ENCODE measurements around the gene DOP1A.

The DOP1A gene, protein sequence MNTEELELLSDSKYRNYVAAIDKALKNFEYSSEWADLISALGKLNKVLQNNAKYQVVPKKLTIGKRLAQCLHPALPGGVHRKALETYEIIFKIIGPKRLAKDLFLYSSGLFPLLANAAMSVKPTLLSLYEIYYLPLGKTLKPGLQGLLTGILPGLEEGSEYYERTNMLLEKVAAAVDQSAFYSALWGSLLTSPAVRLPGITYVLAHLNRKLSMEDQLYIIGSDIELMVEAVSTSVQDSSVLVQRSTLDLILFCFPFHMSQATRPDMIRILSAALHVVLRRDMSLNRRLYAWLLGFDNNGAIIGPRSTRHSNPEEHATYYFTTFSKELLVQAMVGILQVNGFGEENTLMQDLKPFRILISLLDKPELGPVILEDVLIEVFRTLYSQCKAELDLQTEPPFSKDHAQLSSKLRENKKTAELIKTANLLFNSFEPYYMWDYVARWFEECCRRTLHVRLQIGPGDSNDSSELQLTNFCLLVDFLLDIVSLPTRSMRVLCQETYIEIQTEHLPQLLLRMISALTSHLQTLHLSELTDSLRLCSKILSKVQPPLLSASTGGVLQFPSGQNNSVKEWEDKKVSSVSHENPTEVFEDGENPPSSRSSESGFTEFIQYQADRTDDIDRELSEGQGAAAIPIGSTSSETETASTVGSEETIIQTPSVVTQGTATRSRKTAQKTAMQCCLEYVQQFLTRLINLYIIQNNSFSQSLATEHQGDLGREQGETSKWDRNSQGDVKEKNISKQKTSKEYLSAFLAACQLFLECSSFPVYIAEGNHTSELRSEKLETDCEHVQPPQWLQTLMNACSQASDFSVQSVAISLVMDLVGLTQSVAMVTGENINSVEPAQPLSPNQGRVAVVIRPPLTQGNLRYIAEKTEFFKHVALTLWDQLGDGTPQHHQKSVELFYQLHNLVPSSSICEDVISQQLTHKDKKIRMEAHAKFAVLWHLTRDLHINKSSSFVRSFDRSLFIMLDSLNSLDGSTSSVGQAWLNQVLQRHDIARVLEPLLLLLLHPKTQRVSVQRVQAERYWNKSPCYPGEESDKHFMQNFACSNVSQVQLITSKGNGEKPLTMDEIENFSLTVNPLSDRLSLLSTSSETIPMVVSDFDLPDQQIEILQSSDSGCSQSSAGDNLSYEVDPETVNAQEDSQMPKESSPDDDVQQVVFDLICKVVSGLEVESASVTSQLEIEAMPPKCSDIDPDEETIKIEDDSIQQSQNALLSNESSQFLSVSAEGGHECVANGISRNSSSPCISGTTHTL (N-terminal part only)

DNA sequence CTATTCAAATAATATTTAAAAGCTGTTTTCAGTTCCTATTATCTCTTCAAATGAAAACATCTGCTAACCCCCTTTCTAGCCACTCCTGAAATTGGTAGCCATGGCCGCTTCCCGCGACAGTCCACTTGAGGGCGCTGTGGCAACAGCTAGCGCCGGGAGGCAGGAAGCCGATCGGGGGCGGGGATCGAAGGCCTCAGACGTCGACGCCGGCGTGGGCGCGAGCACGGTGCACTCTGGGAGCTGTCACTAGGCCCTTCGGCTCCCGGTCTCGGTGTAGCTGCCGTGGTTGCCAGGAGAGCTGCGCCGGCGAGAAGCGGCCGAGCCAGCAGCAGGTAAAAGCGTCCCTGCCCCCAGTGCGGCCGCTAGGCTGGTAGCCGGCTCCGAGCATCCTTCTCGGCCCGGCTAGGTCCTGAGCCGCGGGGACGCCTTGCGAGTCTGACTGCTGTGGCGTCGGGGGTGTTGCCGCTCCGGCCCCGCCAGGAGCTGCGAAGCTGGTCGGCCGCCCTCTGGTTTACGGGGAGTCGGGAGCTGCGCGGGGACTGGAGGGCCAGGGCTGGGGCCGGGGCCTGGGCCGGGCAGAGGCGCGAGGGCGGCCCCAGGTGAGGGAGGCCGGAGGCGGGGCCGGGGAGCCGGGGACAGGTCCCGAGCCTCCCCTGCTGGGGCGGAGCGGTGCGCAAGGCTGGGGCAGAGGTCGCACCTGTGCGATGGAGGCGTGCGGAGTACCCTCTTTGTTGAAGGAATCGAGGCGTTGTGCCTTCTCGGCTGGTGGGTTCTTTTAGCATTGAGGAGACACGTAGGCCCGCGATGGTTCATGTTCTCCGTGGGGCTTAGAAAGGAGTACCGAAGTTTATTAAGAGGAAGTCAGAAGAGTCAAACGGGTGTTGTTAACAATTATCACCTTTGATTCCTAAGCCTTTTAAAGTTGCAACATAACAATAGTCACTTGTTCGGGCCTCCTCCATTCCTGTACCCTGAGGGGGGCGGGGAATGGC, at the start of gene DOP1A:
Gene DOP1A, plus strand, starts transcription at position 224 of the 992 bp plus-strand sequence. CDS start 29,307 bp downstream, outside the sequence.
- H3K27ac ChIP-seq = peak within 1 kb of the TSS; percentile 75
- H3K4me3 ChIP-seq (ENCODE audit: low read depth, low read length) = peak within 1 kb of the TSS; percentile 87
- H3K9me3 ChIP-seq (ENCODE audit: severe bottlenecking) = no peaks in the 10 kb centered on the region
- TF ChIP-seq, protein P1, sequence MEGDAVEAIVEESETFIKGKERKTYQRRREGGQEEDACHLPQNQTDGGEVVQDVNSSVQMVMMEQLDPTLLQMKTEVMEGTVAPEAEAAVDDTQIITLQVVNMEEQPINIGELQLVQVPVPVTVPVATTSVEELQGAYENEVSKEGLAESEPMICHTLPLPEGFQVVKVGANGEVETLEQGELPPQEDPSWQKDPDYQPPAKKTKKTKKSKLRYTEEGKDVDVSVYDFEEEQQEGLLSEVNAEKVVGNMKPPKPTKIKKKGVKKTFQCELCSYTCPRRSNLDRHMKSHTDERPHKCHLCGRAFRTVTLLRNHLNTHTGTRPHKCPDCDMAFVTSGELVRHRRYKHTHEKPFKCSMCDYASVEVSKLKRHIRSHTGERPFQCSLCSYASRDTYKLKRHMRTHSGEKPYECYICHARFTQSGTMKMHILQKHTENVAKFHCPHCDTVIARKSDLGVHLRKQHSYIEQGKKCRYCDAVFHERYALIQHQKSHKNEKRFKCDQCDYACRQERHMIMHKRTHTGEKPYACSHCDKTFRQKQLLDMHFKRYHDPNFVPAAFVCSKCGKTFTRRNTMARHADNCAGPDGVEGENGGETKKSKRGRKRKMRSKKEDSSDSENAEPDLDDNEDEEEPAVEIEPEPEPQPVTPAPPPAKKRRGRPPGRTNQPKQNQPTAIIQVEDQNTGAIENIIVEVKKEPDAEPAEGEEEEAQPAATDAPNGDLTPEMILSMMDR (IDR thresholded peaks at IDR 0.05; ENCODE audit: low read depth, low read length) = peak; percentile 82
- H3K36me3 ChIP-seq = peaks cover 2% of the 10 kb centered on the region; the same call in 1 of the 2 replicates
- peak; percentile 95 for DNase-seq
- H3K27me3 ChIP-seq (ENCODE audit: insufficient read depth, low read depth, severe bottlenecking) = no peaks in the 10 kb centered on the region

DNA sequence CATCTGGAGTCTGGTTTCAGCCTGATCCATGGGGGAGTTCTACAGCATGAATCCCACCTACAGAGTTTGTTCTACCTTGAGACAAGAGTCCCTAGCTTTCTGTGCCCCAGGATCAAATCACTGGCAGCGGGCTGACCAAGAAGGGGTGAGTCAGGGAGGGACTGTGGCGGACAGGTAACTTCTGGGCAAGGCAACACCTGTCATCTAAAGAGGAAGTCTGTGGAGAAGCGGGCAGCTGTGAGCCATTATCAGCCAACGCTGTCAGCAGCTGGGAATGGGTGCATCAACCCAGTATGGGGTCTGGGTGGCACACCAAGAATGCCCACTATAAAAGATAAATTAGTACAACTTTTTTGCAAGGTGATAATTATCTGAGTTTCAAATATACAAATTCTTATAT, 47.7 kb upstream of the DOP1A start:
- H3K27me3 ChIP-seq (ENCODE audit: insufficient read depth, low read depth, severe bottlenecking) = no peaks in the 10 kb centered on the region
- no peak for DNase-seq
- H3K4me3 ChIP-seq (ENCODE audit: low read depth, low read length) = no peak overlapping the region
- peaks cover 6% of the 10 kb centered on the region; the same call in 1 of the 2 replicates for H3K36me3 ChIP-seq
- H3K9me3 ChIP-seq (ENCODE audit: severe bottlenecking) = no peaks in the 10 kb centered on the region
- no peak overlapping the region for H3K27ac ChIP-seq
- TF ChIP-seq, protein P1 (IDR thresholded peaks at IDR 0.05; ENCODE audit: low read depth, low read length) = no peak

DNA sequence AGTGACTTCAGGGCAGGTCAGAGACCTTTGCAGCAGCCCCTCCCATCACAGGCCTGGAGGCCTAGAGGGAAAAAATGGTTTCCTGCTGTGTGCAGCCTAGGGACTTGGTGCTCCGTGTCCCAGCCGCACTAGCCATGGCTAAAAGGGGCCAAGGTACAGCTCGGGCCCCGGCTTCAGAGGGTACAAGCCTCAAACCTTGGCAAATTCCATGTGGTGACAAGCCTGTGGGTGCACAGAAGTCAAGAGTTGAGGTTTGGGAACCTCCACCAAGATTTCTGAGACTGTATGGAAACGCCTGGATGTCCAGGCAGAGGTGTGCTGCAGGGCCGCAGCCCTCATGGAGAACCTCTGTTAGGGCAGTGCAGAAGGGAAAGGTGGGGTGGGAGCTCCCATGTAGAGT, 35.8 kb upstream of the DOP1A start:
- no peak for DNase-seq
- Histone ChIP-seq H3K27ac (no peak overlapping the region), H3K27me3 (ENCODE audit: insufficient read depth, low read depth, severe bottlenecking) (no peaks in the 10 kb centered on the region), H3K4me3 (ENCODE audit: low read depth, low read length) (no peak overlapping the region), H3K36me3 (no peaks in the 10 kb centered on the region; the same call in 1 of the 2 replicates), H3K9me3 (ENCODE audit: severe bottlenecking) (peaks cover 4% of the 10 kb centered on the region)
- TF ChIP-seq, protein P1 (IDR thresholded peaks at IDR 0.05; ENCODE audit: low read depth, low read length) = no peak

DNA sequence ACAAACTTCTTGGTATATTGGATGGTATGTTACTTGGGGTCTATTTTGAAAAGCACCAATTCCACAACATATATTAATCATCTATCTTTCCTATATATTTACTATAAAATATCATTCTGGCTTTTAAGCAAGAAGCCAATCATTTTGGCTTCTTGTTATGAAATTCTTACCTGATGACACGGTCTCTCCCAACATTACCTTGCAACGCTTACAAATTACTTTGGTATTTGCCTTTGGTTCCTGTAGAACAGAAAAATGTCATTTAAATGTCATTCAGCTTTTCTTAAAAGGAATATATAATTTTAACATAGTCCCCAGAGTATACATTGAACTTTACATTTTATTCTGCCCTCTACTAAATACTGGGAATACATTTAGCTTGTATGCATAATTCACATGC, 29.2 kb upstream of the DOP1A start:
- no peaks in the 10 kb centered on the region for H3K27me3 ChIP-seq (ENCODE audit: insufficient read depth, low read depth, severe bottlenecking)
- H3K4me3 ChIP-seq (ENCODE audit: low read depth, low read length) = no peak overlapping the region
- H3K36me3 ChIP-seq = no peaks in the 10 kb centered on the region; the same call in 1 of the 2 replicates
- no peaks in the 10 kb centered on the region for H3K9me3 ChIP-seq (ENCODE audit: severe bottlenecking)
- TF ChIP-seq, protein P1 (IDR thresholded peaks at IDR 0.05; ENCODE audit: low read depth, low read length) = no peak
- no peak overlapping the region for H3K27ac ChIP-seq
- DNase-seq = no peak

Measured in WERI-Rb-1 (cell line).